Activated B cell treated with CpG ODN at 0.5 μM for 24 hours (primary cell): ENCODE measurements around the gene M6PR. TPM values are rescaled to one million over a fixed set of nuclear protein-coding genes. Genes with fewer than 3 reads are reported as not detected.

ENCODE experiments used
- ATAC-seq: fragments of 200-7000 bp; cut with Tn5 transposase; one replicate; pipeline ENCODE4 v1.10.0; 2021; ENCODE audit warnings: low read depth, mild to moderate bottlenecking, moderate library complexity
- CTCF ChIA-PET: fragments of 350-600 bp; sonication (Branson Sonifier 250); formaldehyde crosslinking; loops from one replicate; lab custom pipeline; 2021; ENCODE audit warnings: antibody characterized with exemption; lab: Charles Lee
- POLR2A ChIA-PET: fragments of 350-600 bp; sonication (Branson Sonifier 250); formaldehyde crosslinking; loops from one replicate; lab custom pipeline; 2021; ENCODE audit warnings: antibody characterized with exemption; lab: Charles Lee
- DNase-seq: peaks from one replicate; pipeline ENCODE4 v3.0.0; 2022
- H3K27ac Mint-ChIP-seq: one replicate; pipeline ENCODE4 v1.8.0; 2020; ENCODE audit warnings: mixed read lengths
- H3K27me3 Mint-ChIP-seq: one replicate; pipeline ENCODE4 v1.8.0; 2021; ENCODE audit warnings: mixed read lengths
- H3K36me3 Mint-ChIP-seq: one replicate; pipeline ENCODE4 v1.8.0; 2021; ENCODE audit warnings: low read depth, mixed read lengths
- H3K4me1 Mint-ChIP-seq: one replicate; pipeline ENCODE4 v1.8.0; 2021; ENCODE audit warnings: mixed read lengths
- H3K4me3 Mint-ChIP-seq: one replicate; pipeline ENCODE4 v1.8.0; 2020; ENCODE audit warnings: mild to moderate bottlenecking, mixed read lengths
- H3K9me3 Mint-ChIP-seq: one replicate; pipeline ENCODE4 v1.8.0; 2020; ENCODE audit warnings: mixed read lengths
- CTCF ChIP-seq: fragments of 200-600 bp; IDR thresholded peaks from one replicate; pipeline ENCODE4 v1.8.0; 2022; ENCODE audit warnings: antibody characterized with exemption, mild to moderate bottlenecking
- intact Hi-C: fragments of 100-400 bp; cut with micrococcal nuclease; formaldehyde crosslinking; loops from one replicate; pipeline ENCODE4 v1.15.1; 2024
- total RNA-seq: library from RNA; stranded (reverse); gene quantifications from 2 replicates; pipeline ENCODE4 v1.2.3, GENCODE V29; 2022

Gene M6PR
- total RNA-seq, result 202 and 229 TPM in 2 replicates

- POLR2A ChIA-PET, result interaction anchor here (0.6 to 1.9 kb wide), 12 partner anchors 9 to 1415 kb away, joined by 3 to 8 read pairs (median 5); partner anchors contain the start of genes PHC1 and RIMKLB
- H3K9me3 Mint-ChIP-seq, result no peaks in the 10 kb centered on the region
- peaks cover 50% of the 10 kb centered on the region for H3K4me1 Mint-ChIP-seq
Observed at GRCh38 chr12:8949342-8950220, at the start of gene M6PR. Gene M6PR, minus strand, starts transcription at chr12:8949645. Its CDS starts 3,241 bp downstream, at chr12:8946404.

GRCh38 chr12:8996682-8997405 lies 47.4 kb upstream of the M6PR start:
- no peak overlapping the region for H3K4me3 Mint-ChIP-seq

More at GRCh38 chr12:8949342-8950220, at the start of gene M6PR:
- ATAC-seq (peak; percentile 82), DNase-seq (peak; percentile 89)
- intact Hi-C loops, result loop anchor here (1.0 to 2.0 kb wide), 4 partner anchors 35 to 252 kb away; partner anchors contain the start of genes PHC1 and RIMKLB
- Mint-ChIP-seq H3K4me3 (peak within 1 kb of the TSS; percentile 99), H3K36me3 (peaks cover 42% of the 10 kb centered on the region), H3K27ac (peak within 1 kb of the TSS; percentile 95), H3K27me3 (no peaks in the 10 kb centered on the region)
- CTCF ChIA-PET, result interaction anchor here (1.0 to 3.1 kb wide), 5 partner anchors 34 to 89 kb away, joined by 3 to 20 read pairs (median 5); partner anchors contain the start of gene PHC1
- no peak for TF ChIP-seq CTCF

GRCh38 chr12:8995021-8995775 lies 45.8 kb upstream of the M6PR start:
- DNase-seq, result no peak
- no peak overlapping the region for H3K27ac Mint-ChIP-seq
- no peak for TF ChIP-seq CTCF
- intact Hi-C loops, result no loop called here
- ATAC-seq, result no peak
- H3K4me3 Mint-ChIP-seq, result no peak overlapping the region
- CTCF ChIA-PET, result no interaction called here
- H3K9me3 Mint-ChIP-seq, result no peaks in the 10 kb centered on the region
- POLR2A ChIA-PET, result no interaction called here
- H3K4me1 Mint-ChIP-seq, result no peaks in the 10 kb centered on the region
- no peaks in the 10 kb centered on the region for H3K36me3 Mint-ChIP-seq
- H3K27me3 Mint-ChIP-seq, result no peaks in the 10 kb centered on the region

More at GRCh38 chr12:8996682-8997405, 47.4 kb upstream of the M6PR start:
- Mint-ChIP-seq H3K27ac (no peak overlapping the region), H3K36me3 (no peaks in the 10 kb centered on the region), H3K9me3 (no peaks in the 10 kb centered on the region), H3K4me1 (no peaks in the 10 kb centered on the region), H3K27me3 (no peaks in the 10 kb centered on the region)
- peak; percentile 54 for ATAC-seq
- POLR2A ChIA-PET, result interaction anchor here (0.6 kb wide), 1 partner anchor 364 kb away, joined by 3 read pairs; no protein-coding TSS in a partner anchor
- DNase-seq, result no peak
- CTCF ChIA-PET, result no interaction called here
- TF ChIP-seq CTCF, result no peak
- intact Hi-C loops, result no loop called here

GRCh38 chr12:8993827-8994226 lies 44.4 kb upstream of the M6PR start:
- intact Hi-C loops, result no loop called here
- Mint-ChIP-seq H3K9me3 (no peaks in the 10 kb centered on the region), H3K27me3 (no peaks in the 10 kb centered on the region), H3K4me1 (peaks cover 10% of the 10 kb centered on the region), H3K4me3 (no peak overlapping the region), H3K36me3 (no peaks in the 10 kb centered on the region), H3K27ac (no peak overlapping the region)
- POLR2A ChIA-PET, result no interaction called here
- no peak for ATAC-seq
- no peak for DNase-seq
- CTCF ChIA-PET, result no interaction called here
- TF ChIP-seq CTCF, result no peak
